HUES64 (cell line): ENCODE data around the gene MIXL1. TPM values are rescaled to one million over a fixed set of nuclear protein-coding genes. Genes with fewer than 3 reads are reported as not detected.

Experiments used
- H3K27ac ChIP-seq: 2 replicates; pipeline ENCODE4 v1.7.0; 2013; ENCODE audit warnings: low read depth, low read length, inconsistent platforms
- H3K27me3 ChIP-seq: 2 replicates; pipeline ENCODE4 v1.6.1; 2013; ENCODE audit warnings: mild to moderate bottlenecking, low read length; ENCODE audit not compliant: insufficient read depth
- H3K36me3 ChIP-seq: 2 replicates; pipeline ENCODE4 v1.6.1; 2013; ENCODE audit warnings: mild to moderate bottlenecking, low read length; ENCODE audit not compliant: insufficient read depth
- H3K4me1 ChIP-seq: 2 replicates; pipeline ENCODE4 v1.6.1; 2013; ENCODE audit warnings: mild to moderate bottlenecking, low read length, moderate library complexity; ENCODE audit not compliant: insufficient read depth
- H3K4me3 ChIP-seq: 2 replicates; pipeline ENCODE4 v1.5.1; 2013; ENCODE audit warnings: mild to moderate bottlenecking, low read length, moderate library complexity
- H3K9ac ChIP-seq: 2 replicates; pipeline ENCODE4 v1.6.1; 2013; ENCODE audit warnings: mild to moderate bottlenecking, low read depth, low read length
- H3K9me3 ChIP-seq: 2 replicates; pipeline ENCODE4 v1.6.1; 2013; ENCODE audit warnings: low read depth, low read length; ENCODE audit not compliant: insufficient read depth
- WGBS: fragments of 150-250, 120-280 bp; methylation state at CpG from one replicate; pipeline ENCODE4 v1.1.7; 2013; ENCODE audit warnings: missing lambda C conversion rate; 5-methylcytosine and 5-hydroxymethylcytosine counted together
- polyA plus RNA-seq, 2 experiments: library from polyadenylated mRNA; stranded (reverse); fragments of 50-300 nt; gene quantifications; one replicate each; pipeline ENCODE4 v1.2.3, GENCODE V29; 2013

The MIXL1 gene
- polyA plus RNA-seq (2013, experiment 1 of 2): 36.4 TPM
- polyA plus RNA-seq (2013, experiment 2 of 2): 52.0 TPM

DNA sequence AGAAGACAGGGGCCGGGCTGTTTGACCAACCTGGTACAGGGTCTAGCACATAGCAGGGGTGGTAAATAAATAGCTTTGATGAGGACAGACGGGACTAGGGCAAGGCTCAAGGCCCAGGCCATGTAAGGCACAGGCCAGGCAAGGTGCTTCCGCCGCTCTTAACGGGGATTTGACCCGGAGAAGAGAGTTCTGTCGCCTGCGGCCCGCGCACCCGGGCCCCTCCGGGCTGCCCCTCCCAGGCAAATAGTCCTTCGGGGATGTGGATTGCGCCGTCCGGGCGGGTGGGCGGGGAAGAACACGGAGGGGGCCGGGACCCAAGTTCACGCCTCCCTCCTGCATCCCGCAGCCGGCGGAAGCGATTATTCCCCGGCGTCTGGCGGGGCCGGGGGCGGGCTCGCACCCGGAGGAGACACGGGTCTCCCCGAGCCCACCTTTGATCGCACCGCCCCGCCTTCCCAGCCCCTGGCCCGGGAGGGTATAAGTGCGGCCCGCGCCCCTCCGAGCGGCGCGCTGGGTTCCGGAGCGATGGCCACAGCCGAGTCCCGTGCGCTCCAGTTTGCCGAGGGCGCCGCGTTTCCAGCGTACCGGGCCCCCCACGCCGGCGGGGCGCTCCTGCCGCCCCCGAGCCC is at the start of gene MIXL1:
Gene MIXL1 (plus strand): TSS at position 508 of the 629 bp plus-strand sequence. CDS start 18 bp downstream, at position 526.
- WGBS: 1% methylated on average over 62 of the region's 62 CpGs
- peaks cover 35% of the 10 kb centered on the region for H3K27me3 ChIP-seq
- H3K36me3 ChIP-seq: no peaks in the 10 kb centered on the region
- no peak within 1 kb of the TSS; the same call in 1 of the 2 replicates for H3K27ac ChIP-seq
- H3K4me1 ChIP-seq: peaks cover 15% of the 10 kb centered on the region
- H3K9ac ChIP-seq: peak within 1 kb of the TSS; percentile 70
- H3K4me3 ChIP-seq: peak within 1 kb of the TSS; percentile 72
- H3K9me3 ChIP-seq: no peaks in the 10 kb centered on the region

DNA sequence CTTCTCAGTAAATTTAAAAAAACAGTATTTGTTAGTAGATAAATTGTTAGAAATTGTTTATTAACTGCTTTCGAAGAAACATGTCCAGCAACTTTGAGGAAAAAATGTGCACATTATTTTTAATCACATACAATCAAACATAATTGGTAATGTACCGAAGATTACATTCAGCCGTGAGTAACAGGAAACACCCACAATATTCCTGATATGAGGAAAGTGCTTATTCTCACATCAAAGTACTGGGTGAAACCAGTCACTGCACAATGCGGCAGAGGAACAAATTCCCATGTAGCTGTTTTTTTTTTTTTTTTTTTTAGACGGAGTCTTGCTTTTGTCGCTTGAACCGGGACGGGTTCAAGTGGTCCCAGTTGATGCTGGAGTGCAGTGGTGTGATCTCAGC is 46.6 kb upstream of the MIXL1 start:
- Histone ChIP-seq H3K27me3 (no peaks in the 10 kb centered on the region), H3K4me3 (no peak overlapping the region), H3K36me3 (peaks cover 12% of the 10 kb centered on the region), H3K4me1 (no peaks in the 10 kb centered on the region), H3K9ac (no peak overlapping the region), H3K27ac (no peak overlapping the region), H3K9me3 (no peaks in the 10 kb centered on the region)
- 94% methylated on average over 6 of the region's 8 CpGs for WGBS

- H3K27ac ChIP-seq: no peak overlapping the region
- 88% methylated on average over 14 of the region's 14 CpGs for WGBS
- H3K9me3 ChIP-seq: no peaks in the 10 kb centered on the region
- no peak overlapping the region for H3K9ac ChIP-seq
- H3K4me3 ChIP-seq: no peak overlapping the region
- H3K4me1 ChIP-seq: peaks cover 13% of the 10 kb centered on the region
- peaks cover 15% of the 10 kb centered on the region for H3K36me3 ChIP-seq
- no peaks in the 10 kb centered on the region for H3K27me3 ChIP-seq
Observed at GRCh38 chr1:226181996-226182714, 41.3 kb upstream of the MIXL1 start.

- Histone ChIP-seq H3K4me1 (peaks cover 17% of the 10 kb centered on the region), H3K27ac (no peak overlapping the region), H3K36me3 (peaks cover 13% of the 10 kb centered on the region), H3K9me3 (no peaks in the 10 kb centered on the region), H3K4me3 (peak overlapping the region; percentile 99), H3K27me3 (no peaks in the 10 kb centered on the region), H3K9ac (peak overlapping the region; percentile 94)
- WGBS: 71% methylated on average over 12 of the region's 14 CpGs
Observed at GRCh38 chr1:226185141-226186036, 38.1 kb upstream of the MIXL1 start.

DNA sequence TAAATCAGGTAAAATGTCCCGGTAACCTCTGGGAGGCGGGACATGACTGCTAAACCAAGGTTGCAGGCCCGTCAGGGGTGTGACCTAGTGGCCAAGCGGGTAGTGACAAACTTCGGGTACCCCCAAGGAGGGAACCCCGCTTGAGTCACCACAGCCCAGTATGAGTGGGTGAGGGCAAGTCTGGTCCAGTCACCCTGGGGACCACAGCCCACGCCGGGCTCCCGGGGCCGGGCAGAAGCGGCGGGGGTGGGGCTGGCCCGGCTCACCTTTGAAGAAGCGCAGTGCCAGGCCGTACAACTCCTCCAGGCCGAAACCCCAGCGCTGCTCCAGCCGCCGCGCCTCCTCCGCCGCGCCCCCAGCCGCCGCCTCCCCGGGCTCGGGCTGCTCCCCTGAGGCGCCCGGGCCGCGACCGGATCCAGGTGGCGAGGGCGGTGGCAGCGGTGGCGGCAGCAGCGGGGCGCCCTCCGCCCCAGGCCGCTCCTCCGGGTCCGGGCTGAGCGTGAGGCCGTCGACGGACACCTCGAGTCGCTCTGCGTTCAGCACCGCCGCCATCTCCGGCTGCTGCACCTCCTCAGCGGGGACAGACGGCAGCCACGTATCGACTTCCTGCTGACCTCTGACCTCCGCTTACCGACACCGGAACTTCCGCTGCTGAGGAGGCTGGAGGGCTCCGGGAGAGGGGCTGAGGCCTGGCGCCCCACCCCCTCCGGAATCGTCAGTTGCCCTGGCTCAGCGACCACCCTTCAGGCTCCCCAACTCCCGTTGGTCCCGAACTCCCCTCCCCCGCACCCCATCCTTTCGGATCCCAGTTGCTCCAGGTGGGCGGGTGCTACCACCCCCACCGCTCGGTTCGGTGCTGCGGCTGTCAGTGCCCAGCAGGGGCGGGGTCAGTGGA is 37.1 kb upstream of the MIXL1 start, which contains the start of gene ACBD3:
Gene ACBD3 (minus strand): TSS at position 618 of the 895 bp plus-strand sequence. CDS start 66 bp downstream, at position 552.
- peak within 1 kb of the TSS; percentile 94 for H3K9ac ChIP-seq
- H3K4me3 ChIP-seq: peak within 1 kb of the TSS; percentile 99
- H3K27me3 ChIP-seq: no peaks in the 10 kb centered on the region
- WGBS: under 1% methylated on average over 75 of the region's 75 CpGs
- peaks cover 17% of the 10 kb centered on the region for H3K4me1 ChIP-seq
- H3K36me3 ChIP-seq: peaks cover 7% of the 10 kb centered on the region
- no peaks in the 10 kb centered on the region for H3K9me3 ChIP-seq
- peak within 1 kb of the TSS; percentile 87 for H3K27ac ChIP-seq

GRCh38 chr1:226187019-226187322 is 36.5 kb upstream of the MIXL1 start:
- Histone ChIP-seq H3K4me3 (peak overlapping the region; percentile 99), H3K27me3 (no peaks in the 10 kb centered on the region), H3K9ac (peak overlapping the region; percentile 94), H3K27ac (peak overlapping the region; percentile 87), H3K9me3 (no peaks in the 10 kb centered on the region), H3K36me3 (peaks cover 6% of the 10 kb centered on the region), H3K4me1 (peaks cover 17% of the 10 kb centered on the region)
- 14% methylated on average over 10 of the region's 10 CpGs for WGBS

DNA sequence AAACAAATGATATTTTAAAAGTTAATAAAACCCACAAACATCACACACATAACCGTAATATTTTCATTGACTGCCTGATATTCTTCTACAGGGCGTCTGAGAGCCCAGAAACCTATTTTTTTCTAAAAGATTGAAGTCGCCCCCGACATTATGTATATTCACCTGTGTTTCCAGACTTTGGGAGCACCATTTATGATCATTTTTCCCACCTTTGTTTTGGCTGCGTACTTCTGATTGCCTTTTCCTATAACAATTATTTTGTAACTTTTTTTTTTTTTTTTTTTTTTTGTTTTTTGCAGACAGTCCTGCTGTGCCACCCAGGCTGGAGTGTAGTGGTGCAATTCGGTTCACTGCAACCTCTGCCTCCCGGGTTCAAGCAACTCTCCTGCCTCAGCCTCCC is 36.1 kb upstream of the MIXL1 start:
- WGBS: 93% methylated on average over 7 of the region's 7 CpGs
- Histone ChIP-seq H3K9ac (peak overlapping the region; percentile 94), H3K27ac (peak overlapping the region; percentile 87), H3K27me3 (no peaks in the 10 kb centered on the region), H3K9me3 (no peaks in the 10 kb centered on the region), H3K4me1 (peaks cover 16% of the 10 kb centered on the region), H3K4me3 (peak overlapping the region; percentile 99), H3K36me3 (peaks cover 6% of the 10 kb centered on the region)

GRCh38 chr1:226195144-226195543 is 28.3 kb upstream of the MIXL1 start:
- Histone ChIP-seq H3K4me3 (no peak overlapping the region), H3K9ac (no peak overlapping the region), H3K36me3 (no peaks in the 10 kb centered on the region), H3K4me1 (no peaks in the 10 kb centered on the region), H3K9me3 (no peaks in the 10 kb centered on the region), H3K27me3 (no peaks in the 10 kb centered on the region), H3K27ac (no peak overlapping the region)
- WGBS: 82% methylated on average over 1 of the region's 1 CpG

GRCh38 chr1:226199971-226200370 is 23.5 kb upstream of the MIXL1 start:
- no peak overlapping the region for H3K27ac ChIP-seq
- H3K4me1 ChIP-seq: peaks cover 9% of the 10 kb centered on the region; the same call in 1 of the 2 replicates
- no peak overlapping the region for H3K9ac ChIP-seq
- no peaks in the 10 kb centered on the region for H3K27me3 ChIP-seq
- WGBS: 86% methylated on average over 2 of the region's 2 CpGs
- H3K36me3 ChIP-seq: no peaks in the 10 kb centered on the region
- H3K9me3 ChIP-seq: no peaks in the 10 kb centered on the region
- no peak overlapping the region for H3K4me3 ChIP-seq

DNA sequence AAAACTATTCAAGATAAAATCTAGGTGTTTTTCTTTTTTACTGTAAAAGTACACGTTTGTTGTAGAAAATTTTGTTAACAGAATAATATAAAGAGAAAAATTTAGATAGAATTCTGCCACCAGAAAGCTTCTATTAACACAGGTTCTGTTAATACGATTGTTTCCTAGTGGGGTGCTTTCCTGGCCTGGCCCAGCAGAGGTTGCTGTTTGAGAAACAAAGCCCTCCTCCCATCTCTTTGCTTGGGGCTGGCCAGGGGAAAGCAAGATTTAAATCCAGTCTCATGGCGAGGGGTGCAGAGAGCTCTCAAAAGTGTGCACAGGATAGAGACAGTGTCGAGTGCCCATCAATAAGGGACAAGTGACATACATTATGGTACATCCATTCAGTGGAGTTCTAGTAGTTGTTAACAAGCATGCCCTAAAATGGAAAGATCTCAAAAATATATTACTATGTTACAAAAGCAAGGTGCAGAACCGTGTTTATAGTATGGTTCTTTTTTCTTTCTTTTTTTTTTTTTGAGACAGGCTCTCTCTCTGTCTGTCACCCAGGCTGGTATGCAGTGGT is 22.4 kb upstream of the MIXL1 start:
- no peaks in the 10 kb centered on the region for H3K36me3 ChIP-seq
- no peaks in the 10 kb centered on the region for H3K27me3 ChIP-seq
- 76% methylated on average over 3 of the region's 5 CpGs for WGBS
- no peaks in the 10 kb centered on the region for H3K9me3 ChIP-seq
- H3K9ac ChIP-seq: no peak overlapping the region
- peaks cover 9% of the 10 kb centered on the region; the same call in 1 of the 2 replicates for H3K4me1 ChIP-seq
- no peak overlapping the region for H3K27ac ChIP-seq
- no peak overlapping the region for H3K4me3 ChIP-seq
